ENCODE measurements around the gene OR2M4. TPM values are rescaled to one million over a fixed set of nuclear protein-coding genes. Genes with fewer than 3 reads are reported as not detected.
"Not testable (repeated sequence)": the region's sequence is repeated elsewhere in the genome, so short reads cannot be mapped to it uniquely, and the experiment has no call there.

Gene OR2M4
- polyA plus RNA-seq, 4 donors = not detected

- no peak overlapping the region for H3K27ac ChIP-seq (ENCODE audit: low read depth in 1 of 3, low read length in 2 of 3)
- H3K27me3 ChIP-seq (ENCODE audit: control insufficient read depth in 3 of 3, insufficient read depth in 3 of 3, low read length in 3 of 3) = no peaks in the 10 kb centered on the region
- FAIRE-seq = no peak
- 70 to 74% (median 70%) methylated on average over 6 of the region's 6 CpGs for WGBS, 3 donors
- no peak for DNase-seq
- H3K9me3 ChIP-seq (ENCODE audit: control insufficient read depth in 2 of 2, insufficient read depth in 1 of 2, low read depth in 1 of 2, low read length in 1 of 2) = peaks cover 0 to 17% of the 10 kb centered on the region in 2 donors
- no peaks in the 10 kb centered on the region for H3K4me1 ChIP-seq (ENCODE audit: control insufficient read depth in 3 of 3, insufficient read depth in 2 of 3, low read depth in 1 of 3, low read length in 2 of 3)
- H3K4me3 ChIP-seq (ENCODE audit: low read depth in 1 of 3, low read length in 3 of 3) = no peak overlapping the region
- H3K36me3 ChIP-seq (ENCODE audit: control insufficient read depth in 3 of 3, insufficient read depth in 2 of 3, low read depth in 1 of 3, low read length in 3 of 3) = no peaks in the 10 kb centered on the region
Measured at GRCh38 chr1:248229360-248229908, 1.8 kb upstream of the OR2M4 start.

- Histone ChIP-seq H3K27ac (ENCODE audit: low read depth in 1 of 3, low read length in 2 of 3) (no peak overlapping the region), H3K4me1 (ENCODE audit: control insufficient read depth in 3 of 3, insufficient read depth in 2 of 3, low read depth in 1 of 3, low read length in 2 of 3) (no peaks in the 10 kb centered on the region), H3K9me3 (ENCODE audit: control insufficient read depth in 2 of 2, insufficient read depth in 1 of 2, low read depth in 1 of 2, low read length in 1 of 2) (peaks cover 0 to 3% of the 10 kb centered on the region in 2 donors), H3K36me3 (ENCODE audit: control insufficient read depth in 3 of 3, insufficient read depth in 2 of 3, low read depth in 1 of 3, low read length in 3 of 3) (no peaks in the 10 kb centered on the region), H3K4me3 (ENCODE audit: low read depth in 1 of 3, low read length in 3 of 3) (no peak overlapping the region), H3K27me3 (ENCODE audit: control insufficient read depth in 3 of 3, insufficient read depth in 3 of 3, low read length in 3 of 3) (no peaks in the 10 kb centered on the region)
- FAIRE-seq (no peak), DNase-seq (no peak)
- 92 to 95% (median 92%) methylated on average over 9 of the region's 9 CpGs for WGBS, 3 donors
Measured at GRCh38 chr1:248239478-248239877, 8.3 kb downstream of the OR2M4 start.

DNA sequence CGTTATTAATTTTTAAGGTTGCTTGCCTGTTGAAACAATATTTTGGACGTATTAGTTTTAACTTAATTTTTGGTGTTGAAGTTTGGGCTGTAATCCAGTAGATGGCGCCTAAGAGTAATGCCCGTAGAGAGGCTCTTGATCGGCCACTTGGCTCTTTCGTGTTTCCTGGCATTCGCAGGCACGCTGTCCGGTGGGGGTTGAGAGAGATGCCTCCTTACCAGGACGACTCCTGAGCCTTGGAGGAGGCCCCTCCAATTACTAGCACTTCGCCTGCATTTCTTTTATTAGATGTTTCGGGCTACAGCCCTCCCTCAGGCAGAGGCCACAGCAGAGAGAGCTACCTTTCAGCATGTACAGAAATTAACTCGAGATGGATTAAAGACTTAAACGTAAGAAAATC, 12.0 kb downstream of the OR2M4 start:
- H3K4me1 ChIP-seq (ENCODE audit: control insufficient read depth in 3 of 3, insufficient read depth in 2 of 3, low read depth in 1 of 3, low read length in 2 of 3) = no peaks in the 10 kb centered on the region
- no peaks in the 10 kb centered on the region for H3K27me3 ChIP-seq (ENCODE audit: control insufficient read depth in 3 of 3, insufficient read depth in 3 of 3, low read length in 3 of 3)
- no peaks in the 10 kb centered on the region for H3K36me3 ChIP-seq (ENCODE audit: control insufficient read depth in 3 of 3, insufficient read depth in 2 of 3, low read depth in 1 of 3, low read length in 3 of 3)
- DNase-seq (peak; percentile 0 to 2), FAIRE-seq (no peak)
- H3K4me3 ChIP-seq (ENCODE audit: low read depth in 1 of 3, low read length in 3 of 3) = no peak overlapping the region
- peaks cover 0 to 3% of the 10 kb centered on the region in 2 donors for H3K9me3 ChIP-seq (ENCODE audit: control insufficient read depth in 2 of 2, insufficient read depth in 1 of 2, low read depth in 1 of 2, low read length in 1 of 2)
- H3K27ac ChIP-seq (ENCODE audit: low read depth in 1 of 3, low read length in 2 of 3) = no peak overlapping the region
- 13 to 41% (median 25%) methylated on average over 14 of the region's 14 CpGs for WGBS, 3 donors

DNA sequence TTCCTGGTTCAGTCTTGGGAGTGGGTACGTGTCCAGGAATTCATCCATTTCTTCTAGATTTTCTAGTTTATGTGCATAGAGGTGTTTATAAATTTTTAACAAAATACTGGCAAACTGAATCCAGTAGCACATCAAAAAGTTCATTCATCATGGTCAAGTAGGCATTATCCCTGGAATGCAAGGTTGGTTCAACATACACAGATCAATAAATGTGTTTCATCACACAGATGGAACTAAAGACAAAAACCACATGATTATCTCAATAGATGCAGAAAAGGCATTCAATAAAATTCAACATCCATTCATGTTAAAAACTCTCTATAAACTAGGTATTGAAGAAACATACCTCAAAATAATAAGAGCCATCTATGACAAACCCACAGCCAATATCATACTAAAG, 28.1 kb downstream of the OR2M4 start:
- H3K4me3 ChIP-seq (ENCODE audit: low read depth in 1 of 3, low read length in 3 of 3); FAIRE-seq; H3K9me3 ChIP-seq (ENCODE audit: control insufficient read depth in 2 of 2, insufficient read depth in 1 of 2, low read depth in 1 of 2, low read length in 1 of 2); H3K27me3 ChIP-seq (ENCODE audit: control insufficient read depth in 3 of 3, insufficient read depth in 3 of 3, low read length in 3 of 3); H3K27ac ChIP-seq (ENCODE audit: low read depth in 1 of 3, low read length in 2 of 3); H3K4me1 ChIP-seq (ENCODE audit: control insufficient read depth in 3 of 3, insufficient read depth in 2 of 3, low read depth in 1 of 3, low read length in 2 of 3); H3K36me3 ChIP-seq (ENCODE audit: control insufficient read depth in 3 of 3, insufficient read depth in 2 of 3, low read depth in 1 of 3, low read length in 3 of 3); DNase-seq: not testable (repeated sequence)
- WGBS, 3 donors = 78 to 85% (median 78%) methylated on average over 1 of the region's 1 CpG

GRCh38 chr1:248268178-248268577, 37.0 kb downstream of the OR2M4 start:
- DNase-seq = no peak
- 61 to 70% (median 62%) methylated on average over 4 of the region's 4 CpGs for WGBS, 3 donors
- Histone ChIP-seq H3K4me1 (ENCODE audit: control insufficient read depth in 3 of 3, insufficient read depth in 2 of 3, low read depth in 1 of 3, low read length in 2 of 3) (no peaks in the 10 kb centered on the region), H3K9me3 (ENCODE audit: control insufficient read depth in 2 of 2, insufficient read depth in 1 of 2, low read depth in 1 of 2, low read length in 1 of 2) (no peaks in the 10 kb centered on the region), H3K36me3 (ENCODE audit: control insufficient read depth in 3 of 3, insufficient read depth in 2 of 3, low read depth in 1 of 3, low read length in 3 of 3) (no peaks in the 10 kb centered on the region), H3K27me3 (ENCODE audit: control insufficient read depth in 3 of 3, insufficient read depth in 3 of 3, low read length in 3 of 3) (no peaks in the 10 kb centered on the region), H3K4me3 (ENCODE audit: low read depth in 1 of 3, low read length in 3 of 3) (no peak overlapping the region), H3K27ac (ENCODE audit: low read depth in 1 of 3, low read length in 2 of 3) (no peak overlapping the region)
- FAIRE-seq = no peak

GRCh38 chr1:248273225-248273624, 42.0 kb downstream of the OR2M4 start:
- H3K4me1 ChIP-seq (ENCODE audit: control insufficient read depth in 3 of 3, insufficient read depth in 2 of 3, low read depth in 1 of 3, low read length in 2 of 3); FAIRE-seq; DNase-seq; H3K4me3 ChIP-seq (ENCODE audit: low read depth in 1 of 3, low read length in 3 of 3); H3K27me3 ChIP-seq (ENCODE audit: control insufficient read depth in 3 of 3, insufficient read depth in 3 of 3, low read length in 3 of 3); H3K27ac ChIP-seq (ENCODE audit: low read depth in 1 of 3, low read length in 2 of 3); H3K36me3 ChIP-seq (ENCODE audit: control insufficient read depth in 3 of 3, insufficient read depth in 2 of 3, low read depth in 1 of 3, low read length in 3 of 3); H3K9me3 ChIP-seq (ENCODE audit: control insufficient read depth in 2 of 2, insufficient read depth in 1 of 2, low read depth in 1 of 2, low read length in 1 of 2): not testable (repeated sequence)
- 80 to 87% (median 87%) methylated on average over 4 to 7 of the region's 16 CpGs for WGBS, 3 donors

GRCh38 chr1:248277876-248278275, 46.7 kb downstream of the OR2M4 start, which contains the start of gene OR2T33:
Gene OR2T33, minus strand, starts transcription at chr1:248277976. Its CDS starts 4,162 bp downstream, at chr1:248273814.
- no peak for FAIRE-seq
- Histone ChIP-seq H3K36me3 (ENCODE audit: control insufficient read depth in 3 of 3, insufficient read depth in 2 of 3, low read depth in 1 of 3, low read length in 3 of 3) (no peaks in the 10 kb centered on the region), H3K27ac (ENCODE audit: low read depth in 1 of 3, low read length in 2 of 3) (no peak within 1 kb of the TSS), H3K27me3 (ENCODE audit: control insufficient read depth in 3 of 3, insufficient read depth in 3 of 3, low read length in 3 of 3) (no peaks in the 10 kb centered on the region), H3K4me1 (ENCODE audit: control insufficient read depth in 3 of 3, insufficient read depth in 2 of 3, low read depth in 1 of 3, low read length in 2 of 3) (no peaks in the 10 kb centered on the region), H3K9me3 (ENCODE audit: control insufficient read depth in 2 of 2, insufficient read depth in 1 of 2, low read depth in 1 of 2, low read length in 1 of 2) (peaks cover 0 to 2% of the 10 kb centered on the region in 2 donors), H3K4me3 (ENCODE audit: low read depth in 1 of 3, low read length in 3 of 3) (no peak within 1 kb of the TSS)
- DNase-seq = no peak
- WGBS, 3 donors = 29 to 47% (median 40%) methylated on average over 1 of the region's 1 CpG

DNA sequence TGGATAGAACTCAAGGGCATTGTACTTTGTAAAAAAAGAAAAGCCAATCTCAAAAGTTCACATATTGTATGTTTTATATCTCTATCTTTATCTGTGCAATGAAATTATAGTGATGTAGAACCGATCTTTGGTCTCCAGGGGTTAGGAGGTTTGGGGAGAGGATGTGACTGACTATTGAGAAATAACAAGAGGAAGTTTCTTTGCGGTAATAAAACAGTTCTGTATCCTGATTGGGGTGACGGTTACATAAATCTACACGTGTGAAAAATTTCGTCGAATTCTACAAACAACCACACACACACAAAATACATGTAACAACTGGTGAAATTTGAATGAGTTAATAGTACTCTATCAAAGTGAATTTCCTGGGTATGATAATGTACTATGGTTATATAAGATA, 57.2 kb downstream of the OR2M4 start:
- no peak for FAIRE-seq

More for the DNA sequence above, 57.2 kb downstream of the OR2M4 start:
- Histone ChIP-seq H3K4me1 (ENCODE audit: control insufficient read depth in 3 of 3, insufficient read depth in 2 of 3, low read depth in 1 of 3, low read length in 2 of 3) (no peaks in the 10 kb centered on the region), H3K36me3 (ENCODE audit: control insufficient read depth in 3 of 3, insufficient read depth in 2 of 3, low read depth in 1 of 3, low read length in 3 of 3) (no peaks in the 10 kb centered on the region), H3K27me3 (ENCODE audit: control insufficient read depth in 3 of 3, insufficient read depth in 3 of 3, low read length in 3 of 3) (no peaks in the 10 kb centered on the region), H3K27ac (ENCODE audit: low read depth in 1 of 3, low read length in 2 of 3) (no peak overlapping the region), H3K4me3 (ENCODE audit: low read depth in 1 of 3, low read length in 3 of 3) (no peak overlapping the region), H3K9me3 (ENCODE audit: control insufficient read depth in 2 of 2, insufficient read depth in 1 of 2, low read depth in 1 of 2, low read length in 1 of 2) (no peaks in the 10 kb centered on the region)
- no peak for DNase-seq
- 45 to 67% (median 48%) methylated on average over 6 of the region's 6 CpGs for WGBS, 3 donors
